NCI-H128 (cell line): ENCODE data around the gene EMSY.

Experiments
- DNase-seq: peaks from one replicate; lab custom pipeline; 2025; ENCODE audit not compliant: unreplicated experiment; lab: John Stamatoyannopoulos, UW

The EMSY gene

GRCh38 chr11:76596652-76597051, 151.8 kb downstream of the EMSY start:
- no peak for DNase-seq

GRCh38 chr11:76597533-76598425, 153.0 kb downstream of the EMSY start:
- no peak for DNase-seq

- no peak for DNase-seq
Observed at GRCh38 chr11:76598426-76598839, 153.6 kb downstream of the EMSY start.

- DNase-seq: no peak
Observed at GRCh38 chr11:76599041-76600013, 154.5 kb downstream of the EMSY start.

GRCh38 chr11:76600124-76600655, 155.4 kb downstream of the EMSY start:
- DNase-seq: no peak

GRCh38 chr11:76601272-76601671, 156.5 kb downstream of the EMSY start:
- DNase-seq: no peak

- no peak for DNase-seq
Observed at GRCh38 chr11:76601724-76602123, 156.9 kb downstream of the EMSY start.

- DNase-seq: no peak
Observed at GRCh38 chr11:76602431-76602861, 157.6 kb downstream of the EMSY start.
